Urinary bladder (tissue), 4 donors: ENCODE measurements around the gene STK32B. TPM values are rescaled to one million over a fixed set of nuclear protein-coding genes. Genes with fewer than 3 reads are reported as not detected.
A peak's percentile ranks its signal among the peaks of the same experiment; 100 is the strongest.
"Not testable (repeated sequence)": the region's sequence is repeated elsewhere in the genome, so short reads cannot be mapped to it uniquely, and the experiment has no call there.

ENCODE experiments used
- DNase-seq: peaks from one replicate; pipeline ENCODE4 v3.0.0-alpha.2; 2015; ENCODE audit errors: extremely low spot score
- H3K27ac ChIP-seq: one replicate; pipeline ENCODE4 v1.5.1; 2013; ENCODE audit warnings: low read depth, mild to moderate bottlenecking, moderate library complexity
- H3K36me3 ChIP-seq: one replicate; pipeline ENCODE4 v1.6.1; 2013; ENCODE audit warnings: mild to moderate bottlenecking, moderate library complexity; ENCODE audit not compliant: insufficient read depth
- H3K4me1 ChIP-seq: one replicate; pipeline ENCODE4 v1.6.1; 2013; ENCODE audit warnings: mild to moderate bottlenecking, moderate library complexity; ENCODE audit not compliant: insufficient read depth
- H3K4me3 ChIP-seq: one replicate; pipeline ENCODE4 v1.5.1; 2013; ENCODE audit warnings: low read depth, low read length
- WGBS: extraction: QIAGEN DNeasy Blood & Tissue Kit; methylation state at CpG from one replicate; pipeline ENCODE4 v1.1.7; 2013; 5-methylcytosine and 5-hydroxymethylcytosine counted together
- polyA plus RNA-seq: library from polyadenylated mRNA; stranded (reverse); fragments of 200-250 nt; gene quantifications from one replicate; pipeline ENCODE4 v1.2.3, GENCODE V29; 2013
- total RNA-seq: library from RNA; depleted of rRNA; stranded (reverse); fragments of >200 nt; gene quantifications from one replicate; pipeline ENCODE4 v1.2.3, GENCODE V29; 2014
- donor health status: healthy with polysubstance abuse.
- donor health status: healthy.

The STK32B gene
- total RNA-seq (12.1 TPM), polyA plus RNA-seq (2.1 TPM)

GRCh38 chr4:5051278-5052203, at the start of gene STK32B:
TSS of gene STK32B (plus strand) at chr4:5051480.
- Histone ChIP-seq H3K27ac (no peak within 1 kb of the TSS), H3K36me3 (no peaks in the 10 kb centered on the region), H3K4me3 (peak within 1 kb of the TSS; percentile 46), H3K4me1 (no peaks in the 10 kb centered on the region)
- WGBS, result under 1% methylated on average over 103 of the region's 103 CpGs
- DNase-seq, result no peak

DNA sequence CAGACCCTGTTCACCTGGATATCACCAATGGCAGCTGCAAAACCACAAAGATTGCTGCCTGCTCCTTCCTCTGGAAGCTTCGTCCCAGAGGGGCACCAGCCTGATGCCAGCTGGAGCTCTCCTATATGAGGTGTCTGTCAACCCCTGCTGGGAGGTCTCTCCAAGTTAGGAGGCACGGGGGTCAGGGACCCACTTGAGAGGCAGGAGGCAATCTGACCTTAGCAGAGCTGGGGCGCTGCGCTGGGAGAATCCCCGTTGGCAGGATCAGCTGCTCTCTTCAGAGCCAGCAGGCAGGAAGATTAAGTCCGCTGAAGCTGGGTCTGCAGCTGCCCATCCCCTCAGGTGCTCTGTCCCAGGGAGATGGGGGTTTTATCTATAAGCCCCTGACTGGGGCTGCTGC, 49.6 kb upstream of the STK32B start:
- not testable (repeated sequence) for H3K4me3 ChIP-seq, H3K4me1 ChIP-seq, H3K36me3 ChIP-seq, DNase-seq, H3K27ac ChIP-seq
- 79% methylated on average over 6 of the region's 6 CpGs for WGBS

GRCh38 chr4:5003372-5003857, 47.9 kb upstream of the STK32B start:
- no peak for DNase-seq
- Histone ChIP-seq H3K4me1 (no peaks in the 10 kb centered on the region), H3K36me3 (no peaks in the 10 kb centered on the region), H3K27ac (no peak overlapping the region), H3K4me3 (no peak overlapping the region)
- 71% methylated on average over 9 of the region's 9 CpGs for WGBS

DNA sequence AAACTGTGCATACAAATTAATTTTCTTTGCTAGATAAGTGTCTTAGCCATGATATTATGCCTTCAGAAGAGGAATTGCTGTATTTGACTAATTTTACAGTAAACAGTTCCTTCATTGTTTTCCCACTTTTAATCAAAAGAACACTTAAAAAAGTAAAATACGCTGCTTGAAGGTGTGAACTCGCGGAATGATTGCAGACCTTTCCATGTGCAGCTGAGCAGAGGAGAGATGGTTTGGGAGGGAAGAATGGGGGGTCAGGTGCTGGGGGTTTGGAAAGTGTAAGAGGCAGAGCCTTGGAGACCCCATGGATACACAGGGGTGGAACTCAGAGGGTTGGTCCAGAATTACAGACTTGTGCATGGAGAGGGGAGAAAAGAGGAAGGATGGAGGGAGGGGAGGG, 47.4 kb upstream of the STK32B start:
- no peak overlapping the region for H3K4me3 ChIP-seq
- H3K36me3 ChIP-seq, result no peaks in the 10 kb centered on the region
- H3K4me1 ChIP-seq, result no peaks in the 10 kb centered on the region
- no peak overlapping the region for H3K27ac ChIP-seq
- DNase-seq, result no peak
- WGBS, result 80% methylated on average over 3 of the region's 3 CpGs

DNA sequence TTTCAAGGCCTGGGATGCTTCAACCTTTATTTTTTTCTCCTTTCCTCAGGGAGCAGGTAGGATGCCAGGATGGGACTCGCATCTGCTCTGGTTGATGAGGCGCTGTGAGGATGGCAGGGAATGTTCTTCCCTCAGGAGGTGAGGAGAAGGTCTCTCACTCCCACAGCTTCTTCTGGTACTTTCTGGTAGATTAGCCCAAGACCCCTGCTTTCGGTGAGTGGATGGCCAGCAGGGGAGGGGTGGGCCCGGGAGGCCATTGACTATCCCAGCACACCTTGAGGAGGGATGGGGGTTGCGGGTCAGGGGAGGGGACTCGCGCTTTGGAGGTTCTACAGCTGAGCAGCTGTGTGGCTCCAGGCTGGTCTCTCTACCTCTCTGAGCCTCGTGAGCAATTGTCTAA, 46.8 kb upstream of the STK32B start:
- DNase-seq, result no peak
- no peaks in the 10 kb centered on the region for H3K4me1 ChIP-seq
- WGBS, result 95% methylated on average over 8 of the region's 8 CpGs

DNA sequence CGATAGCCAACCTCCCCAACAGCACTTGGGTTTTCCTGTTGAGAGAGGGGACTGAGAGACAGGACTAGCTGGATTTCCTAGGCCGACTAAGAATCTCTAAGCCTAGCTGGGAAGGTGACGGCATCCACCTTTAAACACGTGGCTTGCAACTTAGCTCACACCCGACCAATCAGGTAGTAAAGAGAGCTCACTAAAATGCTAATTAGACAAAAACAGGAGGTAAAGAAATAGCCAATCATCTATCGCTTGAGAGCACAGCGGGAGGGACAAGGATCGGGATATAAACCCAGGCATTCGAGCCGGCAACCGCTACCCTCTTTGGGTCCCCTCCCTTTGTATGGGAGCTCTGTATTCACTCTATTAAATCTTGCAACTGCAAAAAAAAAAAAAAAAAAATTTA, 44.3 kb upstream of the STK32B start:
- not testable (repeated sequence) for DNase-seq, H3K27ac ChIP-seq, H3K4me3 ChIP-seq, H3K4me1 ChIP-seq, H3K36me3 ChIP-seq
- WGBS, result 88% methylated on average over 11 of the region's 11 CpGs

More for the DNA sequence above, 46.8 kb upstream of the STK32B start:
- Histone ChIP-seq H3K27ac (no peak overlapping the region), H3K4me3 (no peak overlapping the region), H3K36me3 (no peaks in the 10 kb centered on the region)

GRCh38 chr4:5009796-5010195, 41.5 kb upstream of the STK32B start:
- no peak overlapping the region for H3K27ac ChIP-seq
- DNase-seq, result no peak
- WGBS, result 82% methylated on average over 3 of the region's 3 CpGs

GRCh38 chr4:5010984-5011383, 40.3 kb upstream of the STK32B start:
- no peak overlapping the region for H3K4me3 ChIP-seq
- WGBS, result 95% methylated on average over 2 of the region's 2 CpGs
- no peak overlapping the region for H3K27ac ChIP-seq
- no peaks in the 10 kb centered on the region for H3K4me1 ChIP-seq
- DNase-seq, result no peak
- no peaks in the 10 kb centered on the region for H3K36me3 ChIP-seq

More at GRCh38 chr4:5009796-5010195, 41.5 kb upstream of the STK32B start:
- no peaks in the 10 kb centered on the region for H3K4me1 ChIP-seq
- no peaks in the 10 kb centered on the region for H3K36me3 ChIP-seq
- H3K4me3 ChIP-seq, result no peak overlapping the region

DNA sequence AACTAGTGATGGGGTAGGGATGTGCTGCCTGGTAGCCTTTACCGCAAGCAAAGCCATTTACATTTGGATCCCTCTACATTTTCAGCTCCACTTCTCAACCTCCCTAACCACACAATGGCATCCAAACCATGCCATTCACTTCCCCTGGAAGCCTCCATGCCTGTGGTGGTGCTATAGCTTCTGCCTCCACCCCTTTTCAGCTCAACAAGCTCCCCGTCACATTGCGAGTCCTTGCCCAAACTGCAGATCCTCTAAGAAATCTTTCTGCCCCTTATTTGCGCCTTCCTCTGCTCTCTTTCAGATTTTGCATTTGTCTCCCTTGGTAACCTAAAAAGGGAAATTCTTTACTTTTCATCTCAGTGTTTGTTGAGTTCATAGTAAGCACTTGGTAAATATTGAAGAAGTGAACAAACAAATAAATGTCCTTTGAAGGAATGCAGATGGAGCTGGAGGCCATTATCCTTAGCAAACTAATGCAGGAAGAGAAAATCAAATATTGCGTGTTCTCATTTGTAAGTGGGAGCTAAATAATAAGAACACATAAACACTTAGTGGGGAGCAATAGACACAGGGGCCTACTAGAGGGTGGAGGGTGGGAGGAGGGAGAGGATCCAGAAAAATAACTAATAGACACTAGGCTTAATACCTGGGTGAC, 38.9 kb upstream of the STK32B start:
- H3K36me3 ChIP-seq, result no peaks in the 10 kb centered on the region
- WGBS, result 73% methylated on average over 5 of the region's 5 CpGs
- no peak overlapping the region for H3K4me3 ChIP-seq
- no peak for DNase-seq
- H3K4me1 ChIP-seq, result no peaks in the 10 kb centered on the region
- H3K27ac ChIP-seq, result no peak overlapping the region

DNA sequence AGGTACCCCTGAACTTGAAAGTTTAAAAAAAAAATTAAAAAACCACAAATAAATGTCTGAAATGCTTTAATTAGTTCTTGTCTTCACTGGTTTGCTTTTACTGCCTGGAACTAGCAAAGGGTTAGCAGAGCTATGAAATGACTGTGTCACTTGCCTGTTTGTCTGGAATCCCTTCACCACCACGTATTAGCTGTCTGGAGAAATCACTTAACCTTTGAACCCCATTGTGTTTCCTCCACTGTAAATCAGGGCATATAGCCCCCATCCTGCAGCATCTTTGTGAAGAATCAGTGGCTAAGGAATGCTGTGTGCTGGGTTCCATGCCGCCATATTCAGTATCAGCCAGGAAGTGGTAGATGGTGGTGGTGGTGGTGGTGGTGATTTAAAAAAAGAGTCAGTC, 38.3 kb upstream of the STK32B start:
- H3K4me1 ChIP-seq, result no peaks in the 10 kb centered on the region
- H3K36me3 ChIP-seq, result no peaks in the 10 kb centered on the region
- H3K4me3 ChIP-seq, result no peak overlapping the region
- WGBS, result 77% methylated on average over 2 of the region's 2 CpGs
- no peak for DNase-seq
- H3K27ac ChIP-seq, result no peak overlapping the region

DNA sequence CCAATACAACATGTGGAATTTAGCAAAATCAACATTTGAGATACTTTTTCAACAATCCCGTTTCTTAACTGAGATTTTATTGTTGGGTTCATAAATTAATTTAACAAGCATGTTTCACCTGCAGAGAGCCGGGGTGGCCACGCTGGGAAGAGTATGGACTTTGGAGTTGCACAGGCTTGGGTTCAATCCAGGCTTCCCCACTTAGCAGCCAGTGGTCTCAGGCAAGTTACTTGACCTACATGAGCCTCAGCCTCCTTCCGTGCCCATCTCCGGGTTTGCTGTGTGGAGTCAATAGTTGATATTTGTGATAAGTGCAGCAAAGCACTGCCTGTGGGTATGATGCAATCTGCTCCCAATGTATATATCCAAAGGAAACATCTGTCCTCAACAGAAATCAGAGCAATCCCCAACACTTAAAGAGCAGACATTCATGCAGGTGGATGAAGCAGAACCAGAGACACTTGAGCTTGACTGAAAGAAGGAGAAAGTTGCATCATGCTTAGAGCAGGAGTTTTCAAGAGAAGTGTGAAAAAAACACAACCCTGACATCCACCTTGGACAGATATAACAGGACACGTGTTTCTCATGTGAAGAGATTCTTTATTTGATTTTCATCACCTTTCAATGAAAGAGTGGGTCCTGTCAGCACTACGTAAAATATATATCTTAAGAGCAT, 37.1 kb upstream of the STK32B start:
- no peaks in the 10 kb centered on the region for H3K4me1 ChIP-seq
- no peak overlapping the region for H3K27ac ChIP-seq
- DNase-seq, result no peak
- 55% methylated on average over 7 of the region's 7 CpGs for WGBS
- no peak overlapping the region for H3K4me3 ChIP-seq
- no peaks in the 10 kb centered on the region for H3K36me3 ChIP-seq

DNA sequence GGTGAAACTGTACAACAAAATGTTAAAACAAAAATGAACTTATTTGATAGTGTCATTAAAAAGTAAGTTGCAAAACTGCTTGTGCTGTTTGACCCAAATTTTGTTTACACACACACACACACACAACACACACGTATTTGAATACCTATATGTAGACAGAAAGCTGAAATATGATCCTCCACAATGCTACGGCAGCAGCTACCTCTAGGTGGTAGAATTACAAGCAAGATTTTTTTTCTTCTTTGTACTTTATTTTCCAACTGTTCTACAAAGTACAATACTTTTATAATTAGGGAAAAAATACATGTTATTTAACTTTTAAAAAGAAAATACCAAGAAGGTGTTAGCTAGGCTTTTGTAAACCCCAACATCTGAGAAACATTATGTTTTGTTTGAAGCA, 33.2 kb upstream of the STK32B start:
- no peak overlapping the region for H3K4me3 ChIP-seq
- no peaks in the 10 kb centered on the region for H3K36me3 ChIP-seq
- no peak for DNase-seq
- H3K27ac ChIP-seq, result no peak overlapping the region
- 52% methylated on average over 2 of the region's 2 CpGs for WGBS
- H3K4me1 ChIP-seq, result no peaks in the 10 kb centered on the region

GRCh38 chr4:5018603-5019002, 32.7 kb upstream of the STK32B start:
- no peaks in the 10 kb centered on the region for H3K36me3 ChIP-seq
- no peak for DNase-seq
- H3K27ac ChIP-seq, result no peak overlapping the region
- H3K4me1 ChIP-seq, result no peaks in the 10 kb centered on the region
- no peak overlapping the region for H3K4me3 ChIP-seq
- WGBS, result 46% methylated on average over 6 of the region's 6 CpGs
